HL-60 (cell line): ENCODE data around the gene MINDY1.

Experiments
- DNase-seq, 2 experiments: peaks; one replicate each; pipeline ENCODE4 v3.0.0-alpha.2; 2010 to 2020; ENCODE audit warnings: low read depth in 1 of 2, low spot score in 1 of 2
- H3K27ac ChIP-seq: fragments of 250-450 bp; sonication (Bioruptor Pico); replicated peaks from 2 replicates; pipeline ENCODE4 v1.5.1; 2020; ENCODE audit warnings: mild to moderate bottlenecking, moderate library complexity
- H3K27me3 ChIP-seq: fragments of 250-450 bp; sonication (Bioruptor Pico); 2 replicates; pipeline ENCODE4 v1.5.1; 2021; ENCODE audit warnings: mild to moderate bottlenecking, moderate library complexity; ENCODE audit not compliant: insufficient read depth, poor library complexity, severe bottlenecking
- H3K4me3 ChIP-seq: replicated peaks from 2 replicates; pipeline ENCODE4 v1.5.1; 2011; ENCODE audit warnings: mild to moderate bottlenecking, control low read depth, low read length; ENCODE audit not compliant: insufficient read depth
- CTCF ChIP-seq: IDR thresholded peaks from one replicate; pipeline ENCODE4 v1.5.1; 2011; ENCODE audit warnings: low read length, control low read depth, inconsistent platforms; ENCODE audit not compliant: insufficient read depth
- GABPA ChIP-seq: IDR thresholded peaks from 2 replicates; pipeline ENCODE4 v1.6.1; 2012; ENCODE audit warnings: low read depth
- POLR2AphosphoS5 ChIP-seq: IDR thresholded peaks from 2 replicates; pipeline ENCODE4 v1.6.1; 2012; ENCODE audit warnings: low read depth
- REST ChIP-seq: IDR thresholded peaks from 2 replicates; pipeline ENCODE4 v1.6.1; 2012; ENCODE audit warnings: low read depth; ENCODE audit not compliant: insufficient replicate concordance
- SPI1 ChIP-seq: IDR thresholded peaks from 2 replicates; pipeline ENCODE4 v1.6.1; 2012; ENCODE audit warnings: low read depth, mild to moderate bottlenecking, borderline replicate concordance

The MINDY1 gene

GRCh38 chr1:151047591-151047924, 40.9 kb upstream of the MINDY1 start, which contains the start of gene C1orf56:
Gene C1orf56, plus strand, starts transcription at chr1:151047751. Its CDS starts 97 bp downstream, at chr1:151047848.
- Histone ChIP-seq H3K27me3 (peaks cover 7% of the 10 kb centered on the region), H3K4me3 (peak within 1 kb of the TSS; percentile 63), H3K27ac (no peak within 1 kb of the TSS)
- TF ChIP-seq REST = no peak
- no peak for TF ChIP-seq SPI1
- no peak for TF ChIP-seq GABPA
- no peak for TF ChIP-seq CTCF
- TF ChIP-seq POLR2AphosphoS5 = no peak
- no peak for DNase-seq

GRCh38 chr1:151043163-151043562, 36.5 kb upstream of the MINDY1 start:
- TF ChIP-seq POLR2AphosphoS5 (no peak), SPI1 (no peak), REST (no peak), GABPA (no peak), CTCF (no peak)
- H3K4me3 ChIP-seq = no peak overlapping the region

GRCh38 chr1:151039521-151039920, 32.8 kb upstream of the MINDY1 start:
- TF ChIP-seq GABPA = no peak
- TF ChIP-seq CTCF = no peak
- no peak for TF ChIP-seq POLR2AphosphoS5
- TF ChIP-seq SPI1 = no peak
- TF ChIP-seq REST = no peak
- Histone ChIP-seq H3K27ac (no peak overlapping the region), H3K27me3 (no peaks in the 10 kb centered on the region), H3K4me3 (no peak overlapping the region)
- no peak for DNase-seq

More at GRCh38 chr1:151043163-151043562, 36.5 kb upstream of the MINDY1 start:
- DNase-seq = no peak
- H3K27ac ChIP-seq = no peak overlapping the region
- H3K27me3 ChIP-seq = peaks cover 6% of the 10 kb centered on the region
